NAMALWA (cell line): ENCODE measurements around the gene LRWD1.
"Not testable (repeated sequence)": the region's sequence is repeated elsewhere in the genome, so short reads cannot be mapped to it uniquely, and the experiment has no call there.

Experiments used
- DNase-seq: peaks from one replicate; pipeline ENCODE4 v3.0.0-alpha.2; 2015; ENCODE audit warnings: low spot score

Gene LRWD1

GRCh38 chr7:102469351-102469971 lies 4.7 kb downstream of the LRWD1 start:
- DNase-seq, result no peak

GRCh38 chr7:102469972-102470825 lies 5.4 kb downstream of the LRWD1 start:
- no peak for DNase-seq

- no peak for DNase-seq
Measured at GRCh38 chr7:102471791-102472125, 7.0 kb downstream of the LRWD1 start.

GRCh38 chr7:102472126-102473041 lies 7.6 kb downstream of the LRWD1 start:
- no peak for DNase-seq

GRCh38 chr7:102473271-102473991 lies 8.6 kb downstream of the LRWD1 start:
- DNase-seq, result no peak

- DNase-seq, result not testable (repeated sequence)
Measured at GRCh38 chr7:102474116-102474515, 9.3 kb downstream of the LRWD1 start.

GRCh38 chr7:102474736-102475435 lies 10.1 kb downstream of the LRWD1 start:
- DNase-seq, result not testable (repeated sequence)

GRCh38 chr7:102478314-102479208 lies 13.8 kb downstream of the LRWD1 start, which contains the start of gene POLR2J:
TSS of gene POLR2J (minus strand) at chr7:102478922. CDS start at chr7:102478860, 62 bp downstream.
- peak; percentile 83 for DNase-seq

GRCh38 chr7:102479209-102479584 lies 14.4 kb downstream of the LRWD1 start:
- DNase-seq, result not testable (repeated sequence)

- not testable (repeated sequence) for DNase-seq
Measured at GRCh38 chr7:102479982-102480637, 15.3 kb downstream of the LRWD1 start.

- DNase-seq, result not testable (repeated sequence)
Measured at GRCh38 chr7:102481962-102482361, 17.2 kb downstream of the LRWD1 start.

- not testable (repeated sequence) for DNase-seq
Measured at GRCh38 chr7:102484317-102484716, 19.5 kb downstream of the LRWD1 start.

GRCh38 chr7:102490529-102491075 lies 25.8 kb downstream of the LRWD1 start:
- not testable (repeated sequence) for DNase-seq

- DNase-seq, result not testable (repeated sequence)
Measured at GRCh38 chr7:102493220-102493935, 28.6 kb downstream of the LRWD1 start.

- not testable (repeated sequence) for DNase-seq
Measured at GRCh38 chr7:102494026-102494425, 29.2 kb downstream of the LRWD1 start.

- DNase-seq, result not testable (repeated sequence)
Measured at GRCh38 chr7:102494473-102495149, 29.8 kb downstream of the LRWD1 start.

GRCh38 chr7:102496861-102497260 lies 32.1 kb downstream of the LRWD1 start:
- not testable (repeated sequence) for DNase-seq

GRCh38 chr7:102497308-102497707 lies 32.5 kb downstream of the LRWD1 start:
- not testable (repeated sequence) for DNase-seq
